ENCODE data around the gene CCND1. TPM values are rescaled to one million over a fixed set of nuclear protein-coding genes. Genes with fewer than 3 reads are reported as not detected.

CCND1 gene
- total and polyA plus RNA-seq, 9 of the 15 experiments (the other 6 are each of a cell fraction or from before 2014, with no cell fraction given) = 0.04 to 23.3 (median 3.8) TPM

DNA sequence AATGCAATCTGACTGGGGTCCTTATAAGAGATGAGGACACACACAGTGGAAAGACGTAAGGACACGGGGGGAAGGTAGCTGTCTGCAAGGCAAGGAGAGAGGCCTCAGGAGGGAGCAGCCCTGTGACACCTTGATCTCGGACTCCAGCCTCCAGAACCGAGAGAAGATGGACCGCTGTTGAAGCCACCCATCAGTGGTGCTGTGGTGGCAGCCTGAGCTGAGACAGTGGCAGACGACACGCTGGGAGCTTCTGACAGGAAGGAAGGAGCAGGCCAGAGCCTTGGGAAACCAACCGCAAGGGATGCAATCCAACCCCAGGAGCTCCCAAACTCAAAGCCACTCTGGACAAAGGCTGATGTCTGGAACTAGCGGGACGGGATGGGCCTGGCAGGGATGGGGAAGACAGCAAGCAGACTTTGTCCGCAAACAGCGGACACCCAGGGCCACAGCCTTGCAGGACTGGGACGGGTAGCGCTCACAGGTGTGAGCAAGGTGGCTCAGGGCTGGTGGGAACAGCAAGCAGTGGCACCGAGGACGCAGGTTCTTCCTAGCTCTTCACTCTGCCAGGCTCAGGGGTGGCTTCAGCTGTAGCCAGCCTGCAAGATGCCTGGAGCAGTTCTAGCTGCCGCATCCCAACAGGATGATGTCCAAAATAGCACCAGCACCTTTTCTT is 23.3 kb downstream of the CCND1 start (continued):
- TF ChIP-seq L3MBTL2 (IDR thresholded peaks at IDR 0.05) = no peak

GRCh38 chr11:69664901-69665300 is 23.9 kb downstream of the CCND1 start:
- POLR2A ChIA-PET = no interaction called here
- no TSS peak for BruUV-seq (replicated peaks)
- Histone ChIP-seq H2AFZ (ENCODE audit: low read depth, low read length) (no peak overlapping the region), H3K9me1 (ENCODE audit: control insufficient read depth, insufficient read depth, low read length) (peaks cover 3% of the 10 kb centered on the region), H3K4me3 (no peak overlapping the region), H4K20me1 (replicated peaks; ENCODE audit: control insufficient read depth, insufficient read depth, low read length) (peaks cover 5% of the 10 kb centered on the region), H3K27ac (ENCODE audit: extremely low read depth, low read depth, low read length) (no peak overlapping the region), H3K27me3 (ENCODE audit: control insufficient read depth in 2 of 2, insufficient read depth in 2 of 2, low read length in 2 of 2) (no peaks in the 10 kb centered on the region), H3K4me2 (ENCODE audit: insufficient read depth, low read length) (no peak overlapping the region), H3K4me1 (replicated peaks in 1 of 2; ENCODE audit: control insufficient read depth in 2 of 2, insufficient read depth in 2 of 2, low read length in 2 of 2) (peaks cover 0 to 4% of the 10 kb centered on the region in 2 experiments; a peak in 2 of 5 replicates), H3K9ac (ENCODE audit: insufficient read depth in 1 of 2, low read depth in 2 of 2, low read length in 2 of 2) (no peak overlapping the region), H3K36me3 (ENCODE audit: control insufficient read depth, insufficient read depth, low read length) (peaks cover 49% of the 10 kb centered on the region), H3K9me3 (replicated peaks; ENCODE audit: control insufficient read depth, insufficient read depth, low read depth, low read length) (no peaks in the 10 kb centered on the region), H3K79me2 (ENCODE audit: control insufficient read depth, insufficient read depth, low read length) (no peaks in the 10 kb centered on the region)
- WGBS (ENCODE audit: insufficient coverage, low coverage, missing lambda C conversion rate) = 93% methylated on average over 7 of the region's 8 CpGs
- TF ChIP-seq TGIF2 (CRISPR knock-in tag; IDR thresholded peaks at IDR 0.05) (no peak), ZNF324 (CRISPR knock-in tag; IDR thresholded peaks at IDR 0.05) (no peak), PPARD (CRISPR knock-in tag; IDR thresholded peaks at IDR 0.05) (no peak), ZNF639 (CRISPR knock-in tag; conservative IDR thresholded peaks at IDR 0.05 in 1 of 2, IDR thresholded peaks at IDR 0.05 in 1 of 2) (no peak), NCOA6 (IDR thresholded peaks at IDR 0.05) (no peak), PYGO2 (tag; IDR thresholded peaks at IDR 0.05) (no peak), ZSCAN32 (CRISPR knock-in tag; IDR thresholded peaks at IDR 0.05) (no peak)
- TF ChIP-seq, protein P1, sequence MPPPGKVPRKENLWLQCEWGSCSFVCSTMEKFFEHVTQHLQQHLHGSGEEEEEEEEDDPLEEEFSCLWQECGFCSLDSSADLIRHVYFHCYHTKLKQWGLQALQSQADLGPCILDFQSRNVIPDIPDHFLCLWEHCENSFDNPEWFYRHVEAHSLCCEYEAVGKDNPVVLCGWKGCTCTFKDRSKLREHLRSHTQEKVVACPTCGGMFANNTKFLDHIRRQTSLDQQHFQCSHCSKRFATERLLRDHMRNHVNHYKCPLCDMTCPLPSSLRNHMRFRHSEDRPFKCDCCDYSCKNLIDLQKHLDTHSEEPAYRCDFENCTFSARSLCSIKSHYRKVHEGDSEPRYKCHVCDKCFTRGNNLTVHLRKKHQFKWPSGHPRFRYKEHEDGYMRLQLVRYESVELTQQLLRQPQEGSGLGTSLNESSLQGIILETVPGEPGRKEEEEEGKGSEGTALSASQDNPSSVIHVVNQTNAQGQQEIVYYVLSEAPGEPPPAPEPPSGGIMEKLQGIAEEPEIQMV (tag; conservative IDR thresholded peaks at IDR 0.05; ENCODE audit: low read depth) = no peak
- CTCF ChIA-PET (ENCODE audit: low intra/inter-chr PET ratio) = no interaction called here
- ATAC-seq = no peak
- DNase-seq (ENCODE audit: extremely low read depth in 1 of 4, low spot score in 3 of 4) = no peak
- intact Hi-C loops (cut with micrococcal nuclease) = no loop called here
- no peak for FAIRE-seq
- in situ Hi-C loops (cut with MboI) = loop anchor here (25.0 kb wide), 2 partner anchors 828 to 1028 kb away; partner anchors contain the start of gene CPT1A
